Gastrocnemius medialis (tissue), 4 donors: Measurements from ENCODE around the gene ZNF32.

Experiments used
- CTCF ChIP-seq, 5 experiments: fragments of 450-650 bp in 3 of 5; fragments of 200-600 bp in 2 of 5; sonication (generic) in 2 of 5; IDR thresholded peaks in 4 of 5; conservative IDR thresholded peaks in 1 of 5; 1 replicate in 4 of 5; 2 replicates in 1 of 5; pipeline ENCODE4 v1.5.1; 2016 to 2019; ENCODE audit warnings: antibody characterized with exemption in 5 of 5, mild to moderate bottlenecking in 3 of 5, moderate library complexity in 3 of 5
- POLR2A ChIP-seq, 2 donors: fragments of 450-650 bp; IDR thresholded peaks; one replicate each; pipeline ENCODE4 v1.6.1; 2017; ENCODE audit warnings: antibody characterized with exemption in 2 of 2, mild to moderate bottlenecking in 2 of 2, moderate library complexity in 2 of 2

GRCh38 chr10:43676901-43677300, 28.2 kb upstream of the ZNF32 start:
- TF ChIP-seq CTCF (IDR thresholded peaks at IDR 0.05 in 4 of 5, conservative IDR thresholded peaks at IDR 0.05 in 1 of 5): no peak
- no peak for TF ChIP-seq POLR2A (IDR thresholded peaks at IDR 0.05)
